ENCODE data around the gene ZNF750.

The ZNF750 gene

GRCh38 chr17:82835122-82835521 is 4.7 kb downstream of the ZNF750 start:
- no peak for TF ChIP-seq POLR2AphosphoS5 (IDR thresholded peaks at IDR 0.05; ENCODE audit: low read depth, low read length)
- TF ChIP-seq REST (IDR thresholded peaks at IDR 0.05; ENCODE audit: insufficient read depth in 1 of 2, low read depth in 2 of 2, low read length in 2 of 2): no peak
- no peak for TF ChIP-seq FOXP2 (optimal IDR thresholded peaks at IDR 0.05; ENCODE audit: borderline replicate concordance, extremely low read depth, extremely low read length, insufficient read depth)
- no peak for TF ChIP-seq SIN3A (IDR thresholded peaks at IDR 0.05; ENCODE audit: borderline replicate concordance, insufficient read depth, low read length)
- no peak for TF ChIP-seq TAF1 (IDR thresholded peaks at IDR 0.05; ENCODE audit: borderline replicate concordance, insufficient read depth, low read length)

- no peak for TF ChIP-seq SIN3A (IDR thresholded peaks at IDR 0.05; ENCODE audit: borderline replicate concordance, insufficient read depth, low read length)
- no peak for TF ChIP-seq FOXP2 (optimal IDR thresholded peaks at IDR 0.05; ENCODE audit: borderline replicate concordance, extremely low read depth, extremely low read length, insufficient read depth)
- no peak for TF ChIP-seq TAF1 (IDR thresholded peaks at IDR 0.05; ENCODE audit: borderline replicate concordance, insufficient read depth, low read length)
- TF ChIP-seq POLR2AphosphoS5 (IDR thresholded peaks at IDR 0.05; ENCODE audit: low read depth, low read length): no peak
Measured at GRCh38 chr17:82832881-82833475, 6.8 kb downstream of the ZNF750 start.

- TF ChIP-seq REST (IDR thresholded peaks at IDR 0.05; ENCODE audit: insufficient read depth in 1 of 2, low read depth in 2 of 2, low read length in 2 of 2) (no peak), SIN3A (IDR thresholded peaks at IDR 0.05; ENCODE audit: borderline replicate concordance, insufficient read depth, low read length) (no peak), TAF1 (IDR thresholded peaks at IDR 0.05; ENCODE audit: borderline replicate concordance, insufficient read depth, low read length) (no peak)
Measured at GRCh38 chr17:82832411-82832810, 7.4 kb downstream of the ZNF750 start.

- TF ChIP-seq SIN3A (IDR thresholded peaks at IDR 0.05; ENCODE audit: borderline replicate concordance, insufficient read depth, low read length) (no peak), REST (IDR thresholded peaks at IDR 0.05; ENCODE audit: insufficient read depth in 1 of 2, low read depth in 2 of 2, low read length in 2 of 2) (no peak)
Measured at GRCh38 chr17:82831818-82832200, 8.0 kb downstream of the ZNF750 start.

- TF ChIP-seq SIN3A (IDR thresholded peaks at IDR 0.05; ENCODE audit: borderline replicate concordance, insufficient read depth, low read length) (no peak), REST (IDR thresholded peaks at IDR 0.05; ENCODE audit: insufficient read depth in 1 of 2, low read depth in 2 of 2, low read length in 2 of 2) (no peak), FOXP2 (optimal IDR thresholded peaks at IDR 0.05; ENCODE audit: borderline replicate concordance, extremely low read depth, extremely low read length, insufficient read depth) (no peak), TAF1 (IDR thresholded peaks at IDR 0.05; ENCODE audit: borderline replicate concordance, insufficient read depth, low read length) (no peak), POLR2AphosphoS5 (IDR thresholded peaks at IDR 0.05; ENCODE audit: low read depth, low read length) (no peak)
Measured at GRCh38 chr17:82831041-82831817, 8.6 kb downstream of the ZNF750 start.
